SU-DHL-6 (cell line): ENCODE measurements around the gene HERC3.

Source experiments
- EZH2phosphoT487 ChIP-seq: fragments of 200-600 bp; sonication (generic), shearing (Covaris generic); conservative IDR thresholded peaks from 2 replicates; pipeline ENCODE4 v1.6.1; 2018; ENCODE audit warnings: mild to moderate bottlenecking, antibody characterized with exemption, low read length, moderate library complexity, mixed read lengths
- TF ChIP-seq, protein P1 (sequence below): fragments of 200-600 bp; sonication (generic); IDR thresholded peaks from one replicate; pipeline ENCODE4 v1.5.1; 2017; ENCODE audit warnings: antibody characterized with exemption, mild to moderate bottlenecking, low read length, moderate library complexity; ENCODE audit not compliant: insufficient read depth, poor library complexity, severe bottlenecking

DNA sequence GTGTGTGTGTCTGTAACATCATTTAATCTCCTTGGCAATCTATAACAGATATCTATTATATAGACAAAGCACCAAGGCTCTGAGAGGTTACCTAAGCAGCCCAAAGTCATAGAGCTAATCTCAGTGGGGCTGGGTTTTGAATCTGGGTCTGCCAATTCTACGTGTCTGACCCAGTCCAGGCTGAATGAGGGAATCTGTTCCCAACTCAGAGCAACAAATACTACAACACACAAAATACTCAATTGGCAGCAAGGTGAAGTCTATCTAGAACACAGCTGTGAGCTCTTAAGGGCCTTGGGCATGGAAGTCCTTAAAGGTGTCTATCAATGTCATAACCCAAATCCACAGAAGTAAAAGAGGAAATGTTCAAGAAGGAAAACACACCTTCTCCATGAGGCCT, 152.9 kb downstream of the HERC3 start:
- TF ChIP-seq, protein P1, sequence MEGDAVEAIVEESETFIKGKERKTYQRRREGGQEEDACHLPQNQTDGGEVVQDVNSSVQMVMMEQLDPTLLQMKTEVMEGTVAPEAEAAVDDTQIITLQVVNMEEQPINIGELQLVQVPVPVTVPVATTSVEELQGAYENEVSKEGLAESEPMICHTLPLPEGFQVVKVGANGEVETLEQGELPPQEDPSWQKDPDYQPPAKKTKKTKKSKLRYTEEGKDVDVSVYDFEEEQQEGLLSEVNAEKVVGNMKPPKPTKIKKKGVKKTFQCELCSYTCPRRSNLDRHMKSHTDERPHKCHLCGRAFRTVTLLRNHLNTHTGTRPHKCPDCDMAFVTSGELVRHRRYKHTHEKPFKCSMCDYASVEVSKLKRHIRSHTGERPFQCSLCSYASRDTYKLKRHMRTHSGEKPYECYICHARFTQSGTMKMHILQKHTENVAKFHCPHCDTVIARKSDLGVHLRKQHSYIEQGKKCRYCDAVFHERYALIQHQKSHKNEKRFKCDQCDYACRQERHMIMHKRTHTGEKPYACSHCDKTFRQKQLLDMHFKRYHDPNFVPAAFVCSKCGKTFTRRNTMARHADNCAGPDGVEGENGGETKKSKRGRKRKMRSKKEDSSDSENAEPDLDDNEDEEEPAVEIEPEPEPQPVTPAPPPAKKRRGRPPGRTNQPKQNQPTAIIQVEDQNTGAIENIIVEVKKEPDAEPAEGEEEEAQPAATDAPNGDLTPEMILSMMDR: no peak
- no peak for TF ChIP-seq EZH2phosphoT487
